ENCODE measurements around the gene DELE1.

DELE1 gene

DNA sequence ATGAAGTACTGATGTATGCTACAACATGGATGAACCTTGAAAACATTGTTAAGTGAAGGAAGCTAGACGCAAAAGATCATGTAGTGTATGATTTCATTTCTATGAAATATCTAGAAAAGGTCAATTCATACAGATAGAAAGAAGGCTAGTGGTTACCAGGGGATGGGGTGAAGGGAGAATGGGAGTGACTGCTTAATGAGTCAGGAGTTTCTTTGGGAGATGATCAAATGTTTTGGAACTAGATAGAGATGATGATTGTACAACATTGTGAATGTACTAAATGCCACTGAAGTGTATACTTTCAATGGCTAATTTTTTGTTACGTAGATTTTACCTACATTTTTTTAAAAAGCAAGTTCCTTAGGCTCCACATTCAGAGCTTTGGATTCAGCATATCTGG is 14.9 kb upstream of the DELE1 start:
- no peak for DNase-seq (ENCODE audit: low spot score)
- TF ChIP-seq, protein P1, sequence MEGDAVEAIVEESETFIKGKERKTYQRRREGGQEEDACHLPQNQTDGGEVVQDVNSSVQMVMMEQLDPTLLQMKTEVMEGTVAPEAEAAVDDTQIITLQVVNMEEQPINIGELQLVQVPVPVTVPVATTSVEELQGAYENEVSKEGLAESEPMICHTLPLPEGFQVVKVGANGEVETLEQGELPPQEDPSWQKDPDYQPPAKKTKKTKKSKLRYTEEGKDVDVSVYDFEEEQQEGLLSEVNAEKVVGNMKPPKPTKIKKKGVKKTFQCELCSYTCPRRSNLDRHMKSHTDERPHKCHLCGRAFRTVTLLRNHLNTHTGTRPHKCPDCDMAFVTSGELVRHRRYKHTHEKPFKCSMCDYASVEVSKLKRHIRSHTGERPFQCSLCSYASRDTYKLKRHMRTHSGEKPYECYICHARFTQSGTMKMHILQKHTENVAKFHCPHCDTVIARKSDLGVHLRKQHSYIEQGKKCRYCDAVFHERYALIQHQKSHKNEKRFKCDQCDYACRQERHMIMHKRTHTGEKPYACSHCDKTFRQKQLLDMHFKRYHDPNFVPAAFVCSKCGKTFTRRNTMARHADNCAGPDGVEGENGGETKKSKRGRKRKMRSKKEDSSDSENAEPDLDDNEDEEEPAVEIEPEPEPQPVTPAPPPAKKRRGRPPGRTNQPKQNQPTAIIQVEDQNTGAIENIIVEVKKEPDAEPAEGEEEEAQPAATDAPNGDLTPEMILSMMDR (IDR thresholded peaks at IDR 0.05; ENCODE audit: extremely low read depth, missing control alignments) = no peak

DNA sequence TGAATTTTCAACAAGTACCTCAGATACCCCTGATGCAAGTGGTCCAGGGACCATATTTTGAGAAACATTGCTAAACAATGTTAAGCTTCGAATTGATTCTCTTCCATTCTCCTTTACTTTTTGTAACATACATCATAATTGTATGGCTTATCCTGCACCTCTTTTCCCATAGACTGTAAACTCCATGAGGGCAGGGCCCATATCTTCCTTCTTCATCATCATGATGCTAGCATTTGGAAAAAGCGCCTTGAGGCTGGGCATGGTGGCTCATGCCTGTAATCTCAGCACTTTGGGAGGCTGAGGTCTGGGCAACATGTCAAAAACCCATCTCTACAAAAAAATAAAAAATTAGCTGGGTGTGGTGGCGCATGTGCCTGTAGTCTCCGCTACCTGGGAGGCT is 14.5 kb upstream of the DELE1 start:
- DNase-seq (ENCODE audit: low spot score) = no peak
- TF ChIP-seq, protein P1 (IDR thresholded peaks at IDR 0.05; ENCODE audit: extremely low read depth, missing control alignments) = no peak

DNA sequence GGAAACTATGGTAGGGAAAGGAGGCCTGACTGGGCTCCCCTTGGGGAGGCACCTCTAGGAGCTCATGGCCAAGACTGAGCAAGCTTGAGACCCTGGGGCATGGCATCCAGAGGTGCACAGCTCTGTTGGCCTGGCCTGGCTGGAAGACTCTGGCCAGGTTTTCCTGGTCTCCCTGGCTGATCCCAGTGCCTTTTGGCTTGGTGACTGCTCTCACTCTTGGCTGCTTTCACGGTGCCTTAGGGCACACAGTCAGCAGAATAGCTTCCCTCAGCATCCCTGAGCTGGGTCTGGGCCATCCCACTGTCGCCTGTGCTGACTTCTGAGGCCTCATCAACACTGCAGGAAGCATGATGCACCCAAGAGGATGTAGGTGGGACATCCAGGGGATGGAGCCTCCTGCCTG is 13.4 kb upstream of the DELE1 start:
- TF ChIP-seq, protein P1 (IDR thresholded peaks at IDR 0.05; ENCODE audit: extremely low read depth, missing control alignments) = no peak
- no peak for DNase-seq (ENCODE audit: low spot score)

- no peak for DNase-seq (ENCODE audit: low spot score)
- TF ChIP-seq, protein P1 (IDR thresholded peaks at IDR 0.05; ENCODE audit: extremely low read depth, missing control alignments) = no peak
Observed at GRCh38 chr5:141913560-141914198, 10.0 kb upstream of the DELE1 start.

- TF ChIP-seq, protein P1 (IDR thresholded peaks at IDR 0.05; ENCODE audit: extremely low read depth, missing control alignments) = no peak
- peak; percentile 62 for DNase-seq (ENCODE audit: low spot score)
Observed at GRCh38 chr5:141914199-141914743, 9.4 kb upstream of the DELE1 start.

- TF ChIP-seq, protein P1 (IDR thresholded peaks at IDR 0.05; ENCODE audit: extremely low read depth, missing control alignments) = no peak
Observed at GRCh38 chr5:141914797-141915196, 8.9 kb upstream of the DELE1 start.

GRCh38 chr5:141915881-141916336 is 7.8 kb upstream of the DELE1 start:
- no peak for DNase-seq (ENCODE audit: low spot score)
- TF ChIP-seq, protein P1 (IDR thresholded peaks at IDR 0.05; ENCODE audit: extremely low read depth, missing control alignments) = no peak

More at GRCh38 chr5:141914797-141915196, 8.9 kb upstream of the DELE1 start:
- no peak for DNase-seq (ENCODE audit: low spot score)

Measured in GM20000 (cell line).